Measurements from ENCODE around the gene KRTAP10-3.

KRTAP10-3 gene

GRCh38 chr21:44537930-44538911, 20.4 kb downstream of the KRTAP10-3 start:
- H3K9me3 Mint-ChIP-seq: peaks cover 5% of the 10 kb centered on the region
- no peaks in the 10 kb centered on the region for H3K4me1 Mint-ChIP-seq (ENCODE audit: low read depth)
- no peaks in the 10 kb centered on the region for H3K36me3 Mint-ChIP-seq (ENCODE audit: low read depth)
- no peak overlapping the region for H3K27ac Mint-ChIP-seq
- H3K4me3 Mint-ChIP-seq: no peak overlapping the region
- no peaks in the 10 kb centered on the region for H3K27me3 Mint-ChIP-seq (ENCODE audit: low read depth)
- DNase-seq (ENCODE audit: low spot score): no peak

- no peak overlapping the region for H3K4me3 Mint-ChIP-seq
- no peaks in the 10 kb centered on the region for H3K27me3 Mint-ChIP-seq (ENCODE audit: low read depth)
- H3K27ac Mint-ChIP-seq: no peak overlapping the region
- DNase-seq (ENCODE audit: low spot score): no peak
- H3K4me1 Mint-ChIP-seq (ENCODE audit: low read depth): no peaks in the 10 kb centered on the region
- H3K9me3 Mint-ChIP-seq: peaks cover under 1% of the 10 kb centered on the region
- no peaks in the 10 kb centered on the region for H3K36me3 Mint-ChIP-seq (ENCODE audit: low read depth)
Observed at GRCh38 chr21:44535963-44536362, 22.6 kb downstream of the KRTAP10-3 start.

- Mint-ChIP-seq H3K27ac (no peak overlapping the region), H3K9me3 (no peaks in the 10 kb centered on the region), H3K4me3 (no peak overlapping the region), H3K27me3 (ENCODE audit: low read depth) (no peaks in the 10 kb centered on the region), H3K4me1 (ENCODE audit: low read depth) (no peaks in the 10 kb centered on the region), H3K36me3 (ENCODE audit: low read depth) (no peaks in the 10 kb centered on the region)
- no peak for DNase-seq (ENCODE audit: low spot score)
Observed at GRCh38 chr21:44534688-44535087, 23.9 kb downstream of the KRTAP10-3 start.

- Mint-ChIP-seq H3K4me3 (no peak overlapping the region), H3K9me3 (no peaks in the 10 kb centered on the region), H3K36me3 (ENCODE audit: low read depth) (no peaks in the 10 kb centered on the region), H3K27me3 (ENCODE audit: low read depth) (no peaks in the 10 kb centered on the region), H3K4me1 (ENCODE audit: low read depth) (no peaks in the 10 kb centered on the region), H3K27ac (no peak overlapping the region)
- no peak for DNase-seq (ENCODE audit: low spot score)
Observed at GRCh38 chr21:44533891-44534627, 24.5 kb downstream of the KRTAP10-3 start.

GRCh38 chr21:44533121-44533890, 25.3 kb downstream of the KRTAP10-3 start:
- H3K9me3 Mint-ChIP-seq: no peaks in the 10 kb centered on the region
- no peak overlapping the region for H3K27ac Mint-ChIP-seq
- no peaks in the 10 kb centered on the region for H3K27me3 Mint-ChIP-seq (ENCODE audit: low read depth)
- no peaks in the 10 kb centered on the region for H3K4me1 Mint-ChIP-seq (ENCODE audit: low read depth)
- H3K36me3 Mint-ChIP-seq (ENCODE audit: low read depth): no peaks in the 10 kb centered on the region
- H3K4me3 Mint-ChIP-seq: no peak overlapping the region
- no peak for DNase-seq (ENCODE audit: low spot score)

- Mint-ChIP-seq H3K27ac (no peak overlapping the region), H3K36me3 (ENCODE audit: low read depth) (no peaks in the 10 kb centered on the region), H3K9me3 (no peaks in the 10 kb centered on the region), H3K27me3 (ENCODE audit: low read depth) (no peaks in the 10 kb centered on the region), H3K4me3 (no peak overlapping the region), H3K4me1 (ENCODE audit: low read depth) (no peaks in the 10 kb centered on the region)
- no peak for DNase-seq (ENCODE audit: low spot score)
Observed at GRCh38 chr21:44532712-44533111, 25.9 kb downstream of the KRTAP10-3 start.

GRCh38 chr21:44531606-44532564, 26.7 kb downstream of the KRTAP10-3 start:
- Mint-ChIP-seq H3K4me1 (ENCODE audit: low read depth) (no peaks in the 10 kb centered on the region), H3K27ac (no peak overlapping the region), H3K9me3 (no peaks in the 10 kb centered on the region), H3K36me3 (ENCODE audit: low read depth) (no peaks in the 10 kb centered on the region), H3K4me3 (no peak overlapping the region), H3K27me3 (ENCODE audit: low read depth) (no peaks in the 10 kb centered on the region)
- no peak for DNase-seq (ENCODE audit: low spot score)

GRCh38 chr21:44530903-44531605, 27.5 kb downstream of the KRTAP10-3 start:
- no peaks in the 10 kb centered on the region for H3K36me3 Mint-ChIP-seq (ENCODE audit: low read depth)
- no peaks in the 10 kb centered on the region for H3K9me3 Mint-ChIP-seq
- no peak for DNase-seq (ENCODE audit: low spot score)
- no peaks in the 10 kb centered on the region for H3K4me1 Mint-ChIP-seq (ENCODE audit: low read depth)
- H3K27me3 Mint-ChIP-seq (ENCODE audit: low read depth): no peaks in the 10 kb centered on the region
- no peak overlapping the region for H3K4me3 Mint-ChIP-seq
- no peak overlapping the region for H3K27ac Mint-ChIP-seq

GRCh38 chr21:44530221-44530902, 28.2 kb downstream of the KRTAP10-3 start:
- no peaks in the 10 kb centered on the region for H3K36me3 Mint-ChIP-seq (ENCODE audit: low read depth)
- no peak overlapping the region for H3K4me3 Mint-ChIP-seq
- no peaks in the 10 kb centered on the region for H3K9me3 Mint-ChIP-seq
- H3K4me1 Mint-ChIP-seq (ENCODE audit: low read depth): no peaks in the 10 kb centered on the region
- DNase-seq (ENCODE audit: low spot score): no peak
- no peaks in the 10 kb centered on the region for H3K27me3 Mint-ChIP-seq (ENCODE audit: low read depth)
- H3K27ac Mint-ChIP-seq: peak overlapping the region; percentile 38

GRCh38 chr21:44529503-44530125, 29.0 kb downstream of the KRTAP10-3 start:
- Mint-ChIP-seq H3K27me3 (ENCODE audit: low read depth) (no peaks in the 10 kb centered on the region), H3K9me3 (no peaks in the 10 kb centered on the region)

GRCh38 chr21:44529011-44529421, 29.6 kb downstream of the KRTAP10-3 start:
- H3K36me3 Mint-ChIP-seq (ENCODE audit: low read depth): no peaks in the 10 kb centered on the region
- H3K27ac Mint-ChIP-seq: no peak overlapping the region
- H3K4me1 Mint-ChIP-seq (ENCODE audit: low read depth): no peaks in the 10 kb centered on the region
- no peaks in the 10 kb centered on the region for H3K27me3 Mint-ChIP-seq (ENCODE audit: low read depth)
- H3K4me3 Mint-ChIP-seq: no peak overlapping the region
- H3K9me3 Mint-ChIP-seq: no peaks in the 10 kb centered on the region
- DNase-seq (ENCODE audit: low spot score): no peak

More at GRCh38 chr21:44529503-44530125, 29.0 kb downstream of the KRTAP10-3 start:
- Mint-ChIP-seq H3K36me3 (ENCODE audit: low read depth) (no peaks in the 10 kb centered on the region), H3K4me3 (no peak overlapping the region), H3K27ac (no peak overlapping the region), H3K4me1 (ENCODE audit: low read depth) (no peaks in the 10 kb centered on the region)
- DNase-seq (ENCODE audit: low spot score): no peak

- no peak overlapping the region for H3K4me3 Mint-ChIP-seq
- H3K27ac Mint-ChIP-seq: no peak overlapping the region
- H3K4me1 Mint-ChIP-seq (ENCODE audit: low read depth): no peaks in the 10 kb centered on the region
- H3K27me3 Mint-ChIP-seq (ENCODE audit: low read depth): no peaks in the 10 kb centered on the region
- H3K9me3 Mint-ChIP-seq: no peaks in the 10 kb centered on the region
- no peaks in the 10 kb centered on the region for H3K36me3 Mint-ChIP-seq (ENCODE audit: low read depth)
- DNase-seq (ENCODE audit: low spot score): no peak
Observed at GRCh38 chr21:44528634-44528995, 30.0 kb downstream of the KRTAP10-3 start.

Data from T-helper 2 cell treated with Interferon-gamma antibody and Interleukin-4, amounts not matched to agents 5 μg/mL and 100 μg/mL, for 36 hours (primary cell).